SK-N-SH (cell line): ENCODE results near the gene RASSF8.

Source experiments
- EP300 ChIP-seq, 2 experiments: IDR thresholded peaks; 2 replicates each; pipeline versions ENCODE4 v1.4.0 to v1.6.1; 2012; ENCODE audit warnings: borderline replicate concordance in 1 of 2, low read depth in 1 of 2, low read length in 1 of 2
- EZH2phosphoT487 ChIP-seq: fragments of 200-600 bp; sonication (generic); IDR thresholded peaks from 2 replicates; pipeline ENCODE4 v1.6.1; 2017; ENCODE audit warnings: low read depth, mixed run types, mild to moderate bottlenecking, antibody characterized with exemption, moderate library complexity, borderline replicate concordance
- FOXJ3 ChIP-seq: sonication (generic); formaldehyde crosslinking; IDR thresholded peaks from 2 replicates; pipeline ENCODE4 v1.5.1; 2020; ENCODE audit warnings: mild to moderate bottlenecking, missing genetic modification reagents
- NFIC ChIP-seq: IDR thresholded peaks from 2 replicates; pipeline ENCODE4 v1.4.0; 2012; ENCODE audit warnings: borderline replicate concordance
- RCOR1 ChIP-seq: fragments of 150-350 bp; IDR thresholded peaks from 2 replicates; pipeline ENCODE4 v1.6.1; 2017; ENCODE audit warnings: antibody characterized with exemption, low read length
- RFX5 ChIP-seq: IDR thresholded peaks from 2 replicates; pipeline ENCODE4 v1.6.1; 2012; ENCODE audit warnings: mild to moderate bottlenecking, improper control_type of control experiment, low read length
- TEAD4 ChIP-seq: IDR thresholded peaks from 2 replicates; pipeline ENCODE4 v1.4.0; 2012; ENCODE audit warnings: mild to moderate bottlenecking, borderline replicate concordance; ENCODE audit not compliant: insufficient read depth
- TF ChIP-seq, protein P1 (sequence below): fragments of 200-600 bp; sonication (generic); IDR thresholded peaks from 2 replicates; pipeline ENCODE4 v1.6.1; 2017; ENCODE audit warnings: antibody characterized with exemption, mild to moderate bottlenecking, moderate library complexity
- TF ChIP-seq, protein P2 (sequence below): IDR thresholded peaks from 2 replicates; pipeline ENCODE4; 2012
- TF ChIP-seq, protein P3 (sequence below): IDR thresholded peaks from 2 replicates; pipeline ENCODE4 v1.4.0; 2012; ENCODE audit warnings: low read depth, borderline replicate concordance

DNA sequence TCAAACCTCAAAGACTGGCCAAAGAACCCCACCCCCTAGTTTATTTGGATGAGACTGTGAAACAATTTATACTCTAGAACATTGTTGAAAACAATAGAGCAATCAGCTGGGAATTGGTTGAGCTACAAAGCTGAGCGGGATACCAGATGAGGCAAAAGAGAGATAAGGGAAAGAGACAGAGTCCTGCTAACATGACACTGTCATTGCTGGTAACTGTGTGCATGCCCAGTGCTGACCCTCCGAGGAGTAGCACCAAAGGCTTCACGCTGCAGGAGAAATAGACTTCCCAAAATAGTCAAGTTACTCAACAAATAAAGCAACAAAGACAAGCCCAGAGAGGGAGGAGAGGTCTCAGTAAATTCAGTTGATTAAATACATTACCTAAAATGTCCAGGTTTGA, 63.6 kb downstream of the RASSF8 start:
- TF ChIP-seq, protein P1, sequence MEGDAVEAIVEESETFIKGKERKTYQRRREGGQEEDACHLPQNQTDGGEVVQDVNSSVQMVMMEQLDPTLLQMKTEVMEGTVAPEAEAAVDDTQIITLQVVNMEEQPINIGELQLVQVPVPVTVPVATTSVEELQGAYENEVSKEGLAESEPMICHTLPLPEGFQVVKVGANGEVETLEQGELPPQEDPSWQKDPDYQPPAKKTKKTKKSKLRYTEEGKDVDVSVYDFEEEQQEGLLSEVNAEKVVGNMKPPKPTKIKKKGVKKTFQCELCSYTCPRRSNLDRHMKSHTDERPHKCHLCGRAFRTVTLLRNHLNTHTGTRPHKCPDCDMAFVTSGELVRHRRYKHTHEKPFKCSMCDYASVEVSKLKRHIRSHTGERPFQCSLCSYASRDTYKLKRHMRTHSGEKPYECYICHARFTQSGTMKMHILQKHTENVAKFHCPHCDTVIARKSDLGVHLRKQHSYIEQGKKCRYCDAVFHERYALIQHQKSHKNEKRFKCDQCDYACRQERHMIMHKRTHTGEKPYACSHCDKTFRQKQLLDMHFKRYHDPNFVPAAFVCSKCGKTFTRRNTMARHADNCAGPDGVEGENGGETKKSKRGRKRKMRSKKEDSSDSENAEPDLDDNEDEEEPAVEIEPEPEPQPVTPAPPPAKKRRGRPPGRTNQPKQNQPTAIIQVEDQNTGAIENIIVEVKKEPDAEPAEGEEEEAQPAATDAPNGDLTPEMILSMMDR, result no peak
- TF ChIP-seq FOXJ3 (CRISPR knock-in tag), result no peak
- TF ChIP-seq NFIC, result no peak
- TF ChIP-seq EP300 (IDR thresholded peaks at IDR 0.05; ENCODE audit: borderline replicate concordance in 1 of 2, low read depth in 1 of 2, low read length in 1 of 2), result no peak
- TF ChIP-seq RFX5, result no peak
- TF ChIP-seq TEAD4, result no peak
- TF ChIP-seq, protein P2, sequence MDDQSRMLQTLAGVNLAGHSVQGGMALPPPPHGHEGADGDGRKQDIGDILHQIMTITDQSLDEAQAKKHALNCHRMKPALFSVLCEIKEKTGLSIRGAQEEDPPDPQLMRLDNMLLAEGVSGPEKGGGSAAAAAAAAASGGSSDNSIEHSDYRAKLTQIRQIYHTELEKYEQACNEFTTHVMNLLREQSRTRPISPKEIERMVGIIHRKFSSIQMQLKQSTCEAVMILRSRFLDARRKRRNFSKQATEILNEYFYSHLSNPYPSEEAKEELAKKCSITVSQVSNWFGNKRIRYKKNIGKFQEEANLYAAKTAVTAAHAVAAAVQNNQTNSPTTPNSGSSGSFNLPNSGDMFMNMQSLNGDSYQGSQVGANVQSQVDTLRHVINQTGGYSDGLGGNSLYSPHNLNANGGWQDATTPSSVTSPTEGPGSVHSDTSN, result no peak
- TF ChIP-seq RCOR1, result no peak
- TF ChIP-seq, protein P3, sequence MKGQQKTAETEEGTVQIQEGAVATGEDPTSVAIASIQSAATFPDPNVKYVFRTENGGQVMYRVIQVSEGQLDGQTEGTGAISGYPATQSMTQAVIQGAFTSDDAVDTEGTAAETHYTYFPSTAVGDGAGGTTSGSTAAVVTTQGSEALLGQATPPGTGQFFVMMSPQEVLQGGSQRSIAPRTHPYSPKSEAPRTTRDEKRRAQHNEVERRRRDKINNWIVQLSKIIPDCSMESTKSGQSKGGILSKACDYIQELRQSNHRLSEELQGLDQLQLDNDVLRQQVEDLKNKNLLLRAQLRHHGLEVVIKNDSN, result no peak
- TF ChIP-seq EZH2phosphoT487, result no peak
